Neuronal stem cell (in vitro differentiated cells): ENCODE data around the gene MICAL1.
A peak's percentile ranks its signal among the peaks of the same experiment; 100 is the strongest.

Experiments used
- DNase-seq: peaks from one replicate; pipeline ENCODE4 v3.0.0-alpha.2; 2013; ENCODE audit warnings: low spot score
- H2AFZ ChIP-seq: one replicate; pipeline ENCODE4 v1.6.1; 2013; ENCODE audit warnings: mild to moderate bottlenecking, low read length, inconsistent platforms
- H2AK5ac ChIP-seq: 2 replicates; pipeline ENCODE4 v1.6.1; 2013; ENCODE audit warnings: low read depth, mild to moderate bottlenecking, inconsistent platforms, low read length, moderate library complexity, mixed read lengths
- H2BK120ac ChIP-seq: 2 replicates; pipeline ENCODE4 v1.6.1; 2013; ENCODE audit warnings: low read depth, mild to moderate bottlenecking, inconsistent platforms, low read length, moderate library complexity, mixed read lengths
- H2BK12ac ChIP-seq: one replicate; pipeline ENCODE4 v1.6.1; 2013; ENCODE audit warnings: low read length, inconsistent platforms
- H2BK15ac ChIP-seq: 2 replicates; pipeline ENCODE4 v1.6.1; 2013; ENCODE audit warnings: mild to moderate bottlenecking, low read length, inconsistent platforms, mixed read lengths
- H2BK5ac ChIP-seq: one replicate; pipeline ENCODE4 v1.6.1; 2013; ENCODE audit warnings: inconsistent platforms, mild to moderate bottlenecking, low read length, moderate library complexity
- H3K14ac ChIP-seq: one replicate; pipeline ENCODE4 v1.6.1; 2013; ENCODE audit warnings: low read length, inconsistent platforms
- H3K18ac ChIP-seq: 2 replicates; pipeline ENCODE4 v1.6.1; 2013; ENCODE audit warnings: low read length, inconsistent platforms
- H3K23ac ChIP-seq: 2 replicates; pipeline ENCODE4 v1.6.1; 2013; ENCODE audit warnings: low read depth, mild to moderate bottlenecking, mixed read lengths, low read length, inconsistent platforms; ENCODE audit not compliant: poor library complexity
- H3K27ac ChIP-seq: replicated peaks from 3 replicates; pipeline ENCODE4 v1.5.1; 2013; ENCODE audit warnings: low read length, inconsistent platforms
- H3K27me3 ChIP-seq, 3 experiments: 2 replicates each; pipeline ENCODE4 v1.6.1; 2013; ENCODE audit warnings: low read length in 3 of 3, mild to moderate bottlenecking in 2 of 3, inconsistent platforms in 1 of 3, low read depth in 1 of 3, mixed read lengths in 1 of 3, moderate library complexity in 1 of 3; ENCODE audit not compliant: control insufficient read depth in 3 of 3, insufficient read depth in 3 of 3
- H3K36me3 ChIP-seq, 2 donors: replicated peaks in 1 of 2; 2 replicates each; pipeline ENCODE4 v1.6.1; 2013; ENCODE audit warnings: low read length in 2 of 2; ENCODE audit not compliant: control insufficient read depth in 2 of 2, insufficient read depth in 2 of 2
- H3K4ac ChIP-seq: 2 replicates; pipeline ENCODE4 v1.6.1; 2013; ENCODE audit warnings: inconsistent platforms, mild to moderate bottlenecking, low read length, moderate library complexity
- H3K4me1 ChIP-seq, 2 donors: 1 replicate in 1 of 2; 2 replicates in 1 of 2; pipeline ENCODE4 v1.6.1; 2013; ENCODE audit warnings: low read length in 2 of 2, low read depth in 1 of 2; ENCODE audit not compliant: control insufficient read depth in 2 of 2, insufficient read depth in 1 of 2
- H3K4me2 ChIP-seq: one replicate; pipeline ENCODE4 v1.6.1; 2013; ENCODE audit warnings: mild to moderate bottlenecking, low read length, inconsistent platforms; ENCODE audit not compliant: insufficient read depth, poor library complexity, severe bottlenecking
- H3K4me3 ChIP-seq, 2 donors: 2 replicates each; pipeline ENCODE4 v1.5.1; 2013; ENCODE audit warnings: low read length in 2 of 2, mild to moderate bottlenecking in 2 of 2, inconsistent platforms in 1 of 2, moderate library complexity in 1 of 2
- H3K79me1 ChIP-seq: one replicate; pipeline ENCODE4 v1.6.1; 2013; ENCODE audit warnings: low read depth, mild to moderate bottlenecking, inconsistent platforms, low read length, moderate library complexity
- H3K9ac ChIP-seq: one replicate; pipeline ENCODE4 v1.6.1; 2013; ENCODE audit warnings: mild to moderate bottlenecking, low read depth, low read length, inconsistent platforms; ENCODE audit not compliant: poor library complexity
- H3K9me3 ChIP-seq, 2 donors: replicated peaks in 1 of 2; 2 replicates each; pipeline versions ENCODE3 to v1.6.1; 2013; ENCODE audit warnings: low read length in 2 of 2, mild to moderate bottlenecking in 2 of 2, inconsistent platforms in 1 of 2, low read depth in 1 of 2, mixed read lengths in 1 of 2, moderate library complexity in 1 of 2; ENCODE audit not compliant: control insufficient read depth in 2 of 2, insufficient read depth in 1 of 2
- H4K8ac ChIP-seq: one replicate; pipeline ENCODE4 v1.6.1; 2013; ENCODE audit warnings: low read depth, mild to moderate bottlenecking, inconsistent platforms, low read length, moderate library complexity
- H4K91ac ChIP-seq: one replicate; pipeline ENCODE4 v1.6.1; 2013; ENCODE audit warnings: low read length, low read depth, mild to moderate bottlenecking, inconsistent platforms; ENCODE audit not compliant: poor library complexity
- WGBS, 2 donors: extraction: QIAGEN DNeasy Blood & Tissue Kit; methylation state at CpG; one replicate each; pipeline ENCODE4 v1.1.7; 2013; ENCODE audit warnings: missing lambda C conversion rate in 2 of 2, mixed read lengths in 1 of 2; ENCODE audit not compliant: insufficient read length in 2 of 2, insufficient replicate concordance in 1 of 2; ENCODE audit errors: extremely low coverage in 2 of 2; 5-methylcytosine and 5-hydroxymethylcytosine counted together

MICAL1 gene

GRCh38 chr6:109490713-109491112 lies 35.1 kb upstream of the MICAL1 start:
- no peak for DNase-seq
- Histone ChIP-seq H2BK120ac (no peak overlapping the region), H3K4me1 (peaks cover 5 to 11% of the 10 kb centered on the region in 2 donors), H3K9me3 (no peaks in the 10 kb centered on the region), H3K79me1 (no peaks in the 10 kb centered on the region), H4K8ac (no peak overlapping the region), H3K14ac (no peak overlapping the region), H3K27me3 (peaks cover 0 to 27% (median 0%) of the 10 kb centered on the region in 3 experiments), H3K4ac (no peak overlapping the region), H3K9ac (no peak overlapping the region), H3K4me2 (no peak overlapping the region), H3K36me3 (no peaks in the 10 kb centered on the region), H3K23ac (no peak overlapping the region), H3K27ac (no peak overlapping the region), H2BK15ac (no peak overlapping the region), H4K91ac (no peak overlapping the region), H3K18ac (no peak overlapping the region), H3K4me3 (no peak overlapping the region), H2AFZ (peak overlapping the region; percentile 7), H2BK5ac (no peak overlapping the region), H2BK12ac (no peak overlapping the region), H2AK5ac (no peak overlapping the region)
- no CpG with 5 or more reads among the region's 2 CpGs for WGBS, 2 donors

DNA sequence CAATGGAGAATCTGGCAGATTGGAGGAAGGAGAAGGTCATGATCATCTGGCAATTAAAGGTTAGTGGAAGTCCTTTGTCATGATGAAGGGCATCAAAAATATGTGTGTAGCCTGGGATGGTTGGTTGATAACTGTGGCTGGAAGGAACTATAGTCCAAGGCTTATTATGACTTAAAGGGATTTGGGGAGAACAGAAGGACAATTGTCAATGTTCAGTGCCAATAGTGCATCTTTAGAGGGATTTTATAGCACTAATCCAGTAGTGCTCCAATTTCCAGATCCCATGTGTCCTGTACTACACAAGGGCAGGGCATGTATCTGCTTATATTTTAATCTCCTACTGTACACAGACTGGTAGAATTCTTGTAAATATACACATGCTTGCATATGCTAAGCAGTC lies 32.4 kb upstream of the MICAL1 start:
- Histone ChIP-seq H3K9ac (no peak overlapping the region), H3K27ac (no peak overlapping the region), H2BK12ac (no peak overlapping the region), H3K4me1 (peaks cover 5 to 11% of the 10 kb centered on the region in 2 donors), H2BK5ac (no peak overlapping the region), H3K18ac (no peak overlapping the region), H4K8ac (no peak overlapping the region), H3K4ac (no peak overlapping the region), H3K23ac (no peak overlapping the region), H3K79me1 (no peaks in the 10 kb centered on the region), H2AFZ (no peak overlapping the region), H3K4me3 (no peak overlapping the region), H2BK120ac (no peak overlapping the region), H3K14ac (no peak overlapping the region), H3K27me3 (peaks cover 0 to 30% (median 2%) of the 10 kb centered on the region in 3 experiments), H3K4me2 (no peak overlapping the region), H2AK5ac (no peak overlapping the region), H3K36me3 (no peaks in the 10 kb centered on the region), H3K9me3 (no peaks in the 10 kb centered on the region), H2BK15ac (no peak overlapping the region), H4K91ac (no peak overlapping the region)
- no peak for DNase-seq

DNA sequence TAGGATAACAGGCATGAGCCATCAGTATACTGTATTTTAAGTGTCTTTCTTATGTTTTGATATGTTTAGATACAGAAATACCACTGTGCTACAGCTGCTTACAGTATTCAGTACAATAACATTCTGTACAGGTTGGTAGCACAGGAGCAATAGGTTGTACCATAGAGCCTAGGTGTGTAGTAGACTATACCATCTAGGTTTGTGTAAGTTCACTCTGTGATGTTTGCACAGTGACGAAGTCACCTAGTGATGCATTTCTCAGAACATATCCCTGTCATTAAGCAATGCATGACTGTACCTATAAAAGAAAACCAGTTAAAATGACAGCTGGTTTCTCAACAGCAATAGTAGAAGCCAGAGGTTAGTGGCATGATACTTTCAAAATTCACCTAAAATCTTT lies 30.5 kb upstream of the MICAL1 start:
- H3K27me3 ChIP-seq, result peaks cover 0 to 27% (median 2%) of the 10 kb centered on the region in 3 experiments
- H3K18ac ChIP-seq, result no peak overlapping the region
- no peak overlapping the region for H2AFZ ChIP-seq
- no peak overlapping the region for H3K4me2 ChIP-seq
- H2AK5ac ChIP-seq, result no peak overlapping the region
- peaks cover 4 to 5% of the 10 kb centered on the region in 2 donors for H3K4me1 ChIP-seq
- no peak overlapping the region for H4K8ac ChIP-seq
- no peak overlapping the region for H4K91ac ChIP-seq
- no peaks in the 10 kb centered on the region for H3K79me1 ChIP-seq
- no CpG with 5 or more reads among the region's 1 CpG for WGBS, 2 donors
- H3K23ac ChIP-seq, result no peak overlapping the region
- no peak overlapping the region for H3K14ac ChIP-seq
- H3K4ac ChIP-seq, result no peak overlapping the region
- no peak overlapping the region for H2BK12ac ChIP-seq
- H3K9ac ChIP-seq, result no peak overlapping the region
- no peak overlapping the region for H3K27ac ChIP-seq
- DNase-seq, result no peak
- no peak overlapping the region for H2BK120ac ChIP-seq
- no peak overlapping the region for H2BK15ac ChIP-seq
- H2BK5ac ChIP-seq, result no peak overlapping the region
- peaks cover 0 to 6% of the 10 kb centered on the region in 2 donors for H3K9me3 ChIP-seq
- H3K4me3 ChIP-seq, result no peak overlapping the region
- H3K36me3 ChIP-seq, result peaks cover 4 to 9% of the 10 kb centered on the region in 2 donors

GRCh38 chr6:109485266-109485935 lies 29.8 kb upstream of the MICAL1 start:
- no peak overlapping the region for H3K27ac ChIP-seq
- no peak for DNase-seq
- no CpG with 5 or more reads among the region's 3 CpGs for WGBS, 2 donors

More at GRCh38 chr6:109485266-109485935, 29.8 kb upstream of the MICAL1 start:
- no peak overlapping the region for H2AFZ ChIP-seq
- H3K9me3 ChIP-seq, result peaks cover 0 to 7% of the 10 kb centered on the region in 2 donors
- H3K4ac ChIP-seq, result no peak overlapping the region
- no peak overlapping the region for H2AK5ac ChIP-seq
- H3K18ac ChIP-seq, result no peak overlapping the region
- no peak overlapping the region for H3K4me2 ChIP-seq
- H2BK120ac ChIP-seq, result no peak overlapping the region
- no peak overlapping the region for H4K91ac ChIP-seq
- H2BK5ac ChIP-seq, result no peak overlapping the region
- H3K4me3 ChIP-seq, result no peak overlapping the region
- no peak overlapping the region for H2BK15ac ChIP-seq
- no peaks in the 10 kb centered on the region for H3K4me1 ChIP-seq
- peaks cover 4 to 16% of the 10 kb centered on the region in 2 donors for H3K36me3 ChIP-seq
- H2BK12ac ChIP-seq, result no peak overlapping the region
- peaks cover 0 to 27% (median 2%) of the 10 kb centered on the region in 3 experiments for H3K27me3 ChIP-seq
- H4K8ac ChIP-seq, result no peak overlapping the region
- no peak overlapping the region for H3K9ac ChIP-seq
- H3K79me1 ChIP-seq, result no peaks in the 10 kb centered on the region
- H3K23ac ChIP-seq, result no peak overlapping the region
- H3K14ac ChIP-seq, result no peak overlapping the region
